NCI-H1694 (cell line): ENCODE results near the gene NFX1.
A peak's percentile ranks its signal among the peaks of the same experiment; 100 is the strongest.
"Not testable (repeated sequence)": the region's sequence is repeated elsewhere in the genome, so short reads cannot be mapped to it uniquely, and the experiment has no call there.

Source experiments
- DNase-seq: peaks from one replicate; lab custom pipeline; 2025; lab: John Stamatoyannopoulos, UW

The NFX1 gene

GRCh38 chr9:33364127-33364526 lies 73.8 kb downstream of the NFX1 start:
- no peak for DNase-seq

- DNase-seq: not testable (repeated sequence)
Measured at GRCh38 chr9:33364814-33365213, 74.5 kb downstream of the NFX1 start.

DNA sequence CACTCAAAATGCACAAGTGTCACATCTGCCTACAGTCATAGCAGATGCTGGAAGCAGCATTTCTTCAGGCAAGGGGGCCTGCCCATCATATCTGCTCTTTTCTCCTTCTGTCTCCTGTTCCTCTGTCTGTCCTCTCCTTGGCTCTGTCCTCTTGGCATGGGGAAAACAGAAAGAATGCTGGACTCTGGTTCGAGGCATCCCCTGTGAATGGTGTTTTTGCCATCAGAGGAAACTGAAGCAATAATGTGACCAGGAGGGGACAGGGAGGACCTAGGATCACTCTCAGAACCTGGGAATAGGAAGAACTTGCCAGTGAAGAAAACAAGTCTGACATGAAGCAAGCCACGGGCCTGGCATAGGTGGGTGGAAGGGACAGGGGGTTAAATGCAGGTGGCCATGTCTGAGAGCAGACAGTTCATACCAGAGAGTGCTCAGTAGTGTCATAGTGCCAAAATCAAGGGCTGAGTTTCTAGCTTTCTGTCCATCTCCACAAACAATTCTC lies 76.7 kb downstream of the NFX1 start:
- no peak for DNase-seq

DNA sequence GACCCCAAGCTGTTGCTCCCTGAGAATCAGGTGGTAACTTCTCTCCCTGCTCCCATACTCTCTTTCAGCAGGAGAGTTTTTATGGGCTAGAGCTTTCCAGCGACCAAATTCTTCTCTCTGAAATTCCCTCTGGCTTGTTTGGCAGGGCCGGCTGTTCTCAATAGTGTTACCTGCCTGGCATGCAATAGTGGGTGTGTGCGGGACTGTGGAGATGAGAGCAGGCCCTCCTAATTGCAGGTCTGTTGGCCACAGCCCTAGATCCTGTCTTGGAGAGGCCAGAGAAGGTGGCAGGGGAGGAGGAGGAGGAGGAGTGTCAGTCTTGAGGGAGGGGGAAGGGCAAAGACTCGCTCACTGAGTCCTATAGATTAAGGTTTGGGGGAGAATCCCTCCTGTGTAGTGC lies 82.6 kb downstream of the NFX1 start:
- no peak for DNase-seq

- no peak for DNase-seq
Measured at GRCh38 chr9:33374190-33374589, 83.9 kb downstream of the NFX1 start.

DNA sequence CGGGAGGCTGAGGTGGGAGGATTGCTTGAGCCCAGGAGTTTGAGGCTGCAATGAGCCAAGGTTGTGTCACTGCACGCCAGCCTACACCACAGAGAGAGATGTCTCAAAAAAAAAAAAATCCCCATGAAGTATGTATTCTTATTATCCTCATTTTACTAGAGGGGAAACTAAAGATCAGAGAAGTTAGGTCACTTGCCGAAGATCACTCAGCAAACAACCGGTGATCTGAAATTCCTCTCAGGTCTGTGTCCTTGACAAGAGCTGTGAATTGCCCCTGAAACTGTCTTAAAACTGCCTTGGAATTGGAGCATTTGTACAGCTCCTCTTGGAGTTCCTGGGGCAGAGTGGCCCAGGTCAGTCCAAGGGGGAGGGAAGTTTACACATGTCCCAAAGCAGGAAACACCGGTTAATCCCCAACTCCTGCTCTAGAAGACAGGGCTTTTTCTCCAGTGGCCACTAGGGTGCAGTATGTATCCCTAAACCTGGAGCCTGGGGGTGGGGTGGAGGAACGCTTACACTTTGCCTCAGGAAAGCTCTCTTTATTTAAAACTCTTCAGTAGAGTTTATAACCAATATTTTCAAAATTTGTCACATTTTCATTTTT lies 84.4 kb downstream of the NFX1 start:
- peak; percentile 73 for DNase-seq

- DNase-seq: no peak
Measured at GRCh38 chr9:33375238-33375840, 85.0 kb downstream of the NFX1 start.

GRCh38 chr9:33375841-33376321 lies 85.6 kb downstream of the NFX1 start:
- DNase-seq: no peak

DNA sequence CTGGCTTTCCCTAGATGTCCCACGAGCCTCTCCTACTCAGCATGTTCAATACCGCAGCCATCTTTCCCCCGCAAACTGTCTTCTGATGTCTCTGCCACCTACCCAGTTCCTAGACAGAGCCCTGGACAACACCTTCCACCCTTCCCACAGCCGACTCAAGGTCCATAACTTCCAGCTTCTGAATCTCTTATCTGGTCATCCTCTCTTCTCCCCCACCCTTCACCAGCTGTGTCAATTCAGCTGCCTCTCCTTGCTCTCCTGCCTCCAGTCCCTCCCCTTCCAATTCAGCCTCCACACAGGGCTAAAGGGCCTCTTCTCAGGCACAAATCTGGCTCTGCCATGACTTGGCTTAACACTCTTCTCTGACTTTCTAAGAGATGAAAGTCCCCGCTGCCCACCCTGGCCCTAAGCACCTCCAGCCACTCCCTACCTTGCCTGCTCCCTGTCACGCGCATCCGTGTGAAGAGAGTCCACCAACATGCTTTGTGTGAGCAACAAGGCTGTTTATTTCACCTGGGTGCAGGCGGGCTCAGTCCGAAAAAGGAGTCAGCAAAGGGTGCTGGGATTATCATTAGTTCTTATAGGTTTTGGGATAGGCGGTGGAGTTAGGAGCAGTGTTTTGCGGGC lies 86.9 kb downstream of the NFX1 start:
- DNase-seq: no peak

DNA sequence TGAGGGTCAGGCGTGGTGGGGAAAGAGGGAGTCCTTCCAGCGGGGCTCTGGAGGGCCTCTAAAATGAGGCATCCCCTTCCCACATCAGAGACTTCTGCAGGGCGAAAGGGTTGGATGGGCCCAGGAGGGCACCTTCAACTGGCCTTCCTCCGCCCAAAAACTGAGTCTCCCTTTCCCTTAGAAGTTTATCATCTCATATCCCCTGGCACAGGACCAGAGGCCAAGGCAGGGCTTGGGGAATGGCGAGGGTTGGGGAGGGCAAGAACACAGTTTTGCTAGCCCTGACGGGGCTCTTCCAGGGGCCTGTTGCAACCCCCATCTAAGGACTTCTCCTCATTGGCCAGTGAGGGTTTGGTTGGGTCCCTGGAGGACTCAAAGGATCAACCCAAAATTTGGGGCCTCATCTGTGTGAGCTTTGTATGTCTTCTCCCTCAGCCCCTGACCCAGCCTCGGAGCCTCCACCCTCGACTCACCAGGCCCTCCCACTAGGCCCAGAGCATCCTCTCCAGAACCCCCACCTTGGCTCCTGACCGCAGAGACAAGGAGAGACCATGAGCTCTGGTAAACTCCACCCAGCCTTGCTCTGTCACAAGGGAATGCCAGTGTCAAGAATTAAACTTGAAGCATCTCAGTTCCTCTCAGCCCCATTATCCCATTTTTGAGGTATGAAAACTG lies 87.9 kb downstream of the NFX1 start:
- DNase-seq: no peak

GRCh38 chr9:33379666-33380389 lies 89.5 kb downstream of the NFX1 start:
- DNase-seq: no peak

DNA sequence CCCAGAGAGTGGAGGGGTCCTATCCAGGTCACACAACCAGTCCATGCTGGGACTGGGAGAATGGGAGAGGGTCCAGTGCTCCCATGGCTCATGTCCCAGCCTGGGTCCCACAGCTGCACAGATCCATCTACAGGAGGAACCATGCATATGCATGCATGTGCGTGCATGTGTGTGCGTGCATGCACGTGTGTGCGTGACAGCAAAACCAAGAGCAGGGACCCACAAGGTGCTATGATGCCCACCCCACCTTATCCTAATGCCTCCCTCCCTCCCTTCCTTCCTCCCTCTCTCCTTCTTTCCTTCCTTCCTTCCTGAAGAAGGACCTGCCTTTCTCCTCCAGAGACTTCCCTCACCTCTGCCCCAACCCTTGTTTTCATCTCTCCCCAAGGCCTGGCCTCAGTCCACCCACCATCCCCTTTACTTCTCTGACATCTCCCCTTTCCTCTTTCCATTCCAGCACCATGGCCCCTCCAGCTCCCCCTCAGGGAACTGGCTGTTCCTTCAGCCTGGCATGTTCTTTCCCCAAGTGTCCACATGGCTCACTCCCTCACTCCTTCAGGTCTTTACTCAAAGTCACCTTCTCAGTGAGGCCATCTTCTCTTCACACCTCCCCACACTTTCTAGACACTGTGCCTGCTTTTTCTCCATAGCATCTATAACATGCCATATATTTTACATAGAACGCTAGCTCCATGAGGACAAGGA lies 90.2 kb downstream of the NFX1 start:
- no peak for DNase-seq

DNA sequence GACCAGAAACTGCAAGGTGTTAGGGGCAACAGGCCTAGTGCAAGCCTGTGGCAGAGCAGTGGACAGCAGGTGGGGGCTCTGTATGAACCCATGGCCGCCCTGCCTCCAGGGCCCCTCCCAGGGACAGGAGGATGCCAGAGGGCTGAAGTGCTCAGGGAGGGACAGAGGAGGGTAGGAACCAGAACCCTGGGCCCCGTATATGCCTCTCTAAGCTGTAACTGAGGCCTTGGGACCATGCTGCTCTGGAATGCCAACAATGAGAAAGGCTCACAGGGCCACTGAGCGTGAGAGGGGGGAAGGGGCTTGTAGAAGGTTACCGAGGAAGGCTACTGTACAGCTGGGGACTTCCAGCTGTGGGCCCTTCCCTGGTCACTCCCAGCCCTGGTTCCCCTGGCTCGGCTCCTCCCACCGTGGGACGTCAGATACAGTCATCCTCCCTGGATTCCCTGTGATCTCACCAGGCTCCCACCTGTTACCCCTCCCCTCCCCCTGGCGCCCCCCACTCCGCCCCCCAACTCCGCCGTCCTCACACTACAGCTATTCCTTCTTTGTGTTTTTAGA lies 91.0 kb downstream of the NFX1 start:
- DNase-seq: no peak

DNA sequence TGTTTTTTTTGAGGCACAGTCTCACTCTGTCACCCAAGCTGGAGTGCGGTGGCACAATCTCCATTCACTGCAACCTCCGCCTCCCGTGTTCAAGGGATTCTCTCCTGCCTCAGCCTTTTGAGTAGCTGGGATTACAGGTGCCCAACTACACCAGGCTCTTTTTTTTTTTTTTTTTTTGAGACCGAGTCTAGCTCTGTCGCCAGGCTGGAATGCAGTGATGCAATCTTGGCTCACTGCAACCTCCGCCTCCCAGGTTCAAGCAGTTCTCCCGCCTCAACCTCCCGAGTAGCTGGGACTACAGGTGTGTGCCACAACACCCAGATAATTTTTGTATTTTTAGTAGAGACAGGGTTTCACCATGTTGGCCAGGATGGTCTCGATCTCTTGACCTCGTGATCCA lies 92.1 kb downstream of the NFX1 start:
- not testable (repeated sequence) for DNase-seq

DNA sequence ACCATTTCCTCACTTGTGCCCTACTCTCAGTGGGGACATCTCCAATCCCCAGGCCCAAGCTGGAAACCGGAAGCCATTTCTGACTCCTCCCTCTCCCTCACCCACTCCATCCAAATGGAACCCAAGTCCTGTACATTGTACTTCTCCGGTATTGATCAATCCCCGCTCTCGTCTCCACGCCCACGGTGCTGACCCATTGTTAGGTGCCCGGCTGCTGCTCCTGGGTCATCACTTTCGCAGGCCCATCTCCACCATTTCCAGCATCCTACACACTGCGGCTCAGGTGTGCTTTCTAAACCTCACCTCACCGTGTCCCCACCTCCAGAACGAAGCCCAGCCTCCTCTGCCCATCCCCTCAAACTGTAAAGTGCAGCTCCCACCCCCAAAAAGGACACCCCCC lies 93.1 kb downstream of the NFX1 start:
- DNase-seq: not testable (repeated sequence)

- DNase-seq: not testable (repeated sequence)
Measured at GRCh38 chr9:33385536-33385935, 95.2 kb downstream of the NFX1 start.

GRCh38 chr9:33385979-33386640 lies 95.8 kb downstream of the NFX1 start:
- not testable (repeated sequence) for DNase-seq

DNA sequence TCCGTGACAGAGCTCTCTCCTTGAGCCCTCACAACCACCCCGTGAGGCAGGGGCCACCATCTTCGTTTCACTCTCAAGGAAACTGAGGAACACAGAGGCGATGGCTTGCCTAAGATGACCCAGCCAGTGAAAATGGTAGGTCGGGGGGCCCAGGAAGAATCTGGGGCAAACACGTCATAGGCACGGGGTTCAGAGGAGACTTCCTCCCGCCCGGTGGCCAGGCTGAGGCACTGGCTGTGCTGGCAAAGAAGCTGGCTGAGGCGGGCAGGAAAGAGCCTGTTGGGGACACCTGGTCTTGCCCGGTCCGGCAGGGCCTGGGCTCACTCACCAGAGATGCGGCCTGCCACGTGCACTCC lies 96.3 kb downstream of the NFX1 start:
- not testable (repeated sequence) for DNase-seq

DNA sequence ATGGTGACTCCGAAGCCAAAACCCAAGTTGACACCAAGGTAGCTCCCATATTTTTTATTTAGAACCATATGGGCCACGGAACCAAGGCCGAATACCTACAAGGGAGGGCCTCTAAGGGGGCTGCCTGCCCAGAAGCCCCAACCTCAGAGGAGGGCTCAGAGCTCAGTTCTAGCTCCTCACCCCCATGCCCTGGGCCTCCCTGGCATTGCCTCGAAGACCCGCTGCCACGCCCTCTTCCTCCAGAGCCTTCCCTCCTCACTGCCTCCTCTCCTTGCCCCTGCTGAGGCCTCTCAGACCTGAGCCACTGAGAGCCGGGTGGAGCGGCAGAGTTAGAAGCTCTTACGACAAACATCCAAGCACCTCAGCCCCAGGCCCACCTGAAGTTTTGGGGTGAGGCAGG lies 96.7 kb downstream of the NFX1 start:
- not testable (repeated sequence) for DNase-seq

DNA sequence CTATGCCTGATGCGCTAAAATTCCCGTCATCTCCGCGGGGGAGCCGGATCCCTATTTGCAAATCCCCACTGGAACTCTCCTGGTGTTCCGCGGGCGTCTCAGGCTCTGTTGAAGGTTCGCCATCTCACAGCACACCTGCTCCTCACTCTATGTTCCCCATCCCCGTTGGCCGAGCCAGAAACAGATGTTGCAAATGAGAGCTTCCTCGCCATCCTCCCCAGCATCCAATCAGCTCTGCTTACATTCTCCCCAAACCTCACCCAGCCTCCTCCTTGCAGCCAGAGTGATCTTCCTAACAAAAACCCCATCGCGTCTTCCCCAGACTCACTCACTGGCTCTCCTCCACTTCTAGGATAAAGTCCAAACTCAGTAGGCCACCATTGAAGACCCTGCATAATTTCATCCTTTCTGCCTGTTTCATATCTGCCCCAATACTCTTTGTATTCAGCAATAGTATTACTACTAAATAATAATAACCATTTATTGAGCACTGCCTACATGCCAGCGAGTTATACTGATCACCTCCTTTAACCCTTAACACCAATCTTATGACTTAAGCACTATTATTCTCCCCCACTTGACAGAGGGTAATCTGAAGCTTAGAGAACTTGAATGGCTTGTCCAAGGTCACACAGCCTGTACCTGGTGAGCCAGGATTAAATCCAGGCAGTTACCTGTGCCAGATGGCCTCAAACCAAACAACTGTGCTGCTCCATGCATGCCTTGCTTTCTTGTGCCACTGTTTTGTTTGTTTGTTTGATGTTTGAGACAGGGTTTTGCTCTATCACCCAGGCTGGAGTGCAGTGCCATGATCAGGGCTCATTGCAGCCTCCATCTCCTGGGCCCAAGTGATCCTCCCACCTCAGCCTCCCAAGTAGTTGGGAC lies 98.0 kb downstream of the NFX1 start:
- DNase-seq: no peak
